ENCODE measurements around the gene ACYP2.
A peak's percentile ranks its signal among the peaks of the same experiment; 100 is the strongest.

Gene ACYP2

GRCh38 chr2:54149638-54150441, 34.4 kb downstream of the ACYP2 start:
- no peak for ATAC-seq (ENCODE audit: low read depth)
- DNase-seq (ENCODE audit: low spot score in 2 of 2): no peak
- no peak overlapping the region for H3K4me3 Mint-ChIP-seq

DNA sequence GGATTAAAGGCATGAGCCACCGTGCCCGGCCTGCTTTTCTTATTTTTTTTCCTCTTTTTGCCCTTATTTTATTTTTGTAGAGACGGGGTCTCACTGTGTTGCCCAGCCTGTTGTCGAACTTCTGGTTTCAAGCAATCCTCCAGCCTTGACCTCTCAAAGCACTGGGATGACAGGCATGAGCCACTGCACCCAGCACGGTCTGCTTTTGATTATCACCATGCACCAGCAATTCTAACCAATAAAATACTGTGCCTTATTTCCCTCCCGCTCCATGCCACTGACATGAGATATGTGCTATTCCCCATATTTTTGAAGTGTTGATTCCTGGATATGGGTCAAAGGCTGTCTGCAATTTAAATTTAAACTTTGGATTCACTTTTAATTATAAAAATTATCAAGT, 42.9 kb downstream of the ACYP2 start:
- no peak for ATAC-seq (ENCODE audit: low read depth)
- no peaks in the 10 kb centered on the region for H3K4me1 Mint-ChIP-seq
- H3K4me3 Mint-ChIP-seq: no peak overlapping the region
- H3K9me3 Mint-ChIP-seq: peaks cover 5% of the 10 kb centered on the region
- H3K36me3 Mint-ChIP-seq: peaks cover 36% of the 10 kb centered on the region
- H3K27me3 Mint-ChIP-seq: no peaks in the 10 kb centered on the region
- no peak overlapping the region for H3K27ac Mint-ChIP-seq
- no peak for DNase-seq (ENCODE audit: low spot score in 2 of 2)

More at GRCh38 chr2:54149638-54150441, 34.4 kb downstream of the ACYP2 start:
- Mint-ChIP-seq H3K4me1 (no peaks in the 10 kb centered on the region), H3K36me3 (peaks cover 26% of the 10 kb centered on the region), H3K27ac (no peak overlapping the region), H3K9me3 (no peaks in the 10 kb centered on the region), H3K27me3 (no peaks in the 10 kb centered on the region)

DNA sequence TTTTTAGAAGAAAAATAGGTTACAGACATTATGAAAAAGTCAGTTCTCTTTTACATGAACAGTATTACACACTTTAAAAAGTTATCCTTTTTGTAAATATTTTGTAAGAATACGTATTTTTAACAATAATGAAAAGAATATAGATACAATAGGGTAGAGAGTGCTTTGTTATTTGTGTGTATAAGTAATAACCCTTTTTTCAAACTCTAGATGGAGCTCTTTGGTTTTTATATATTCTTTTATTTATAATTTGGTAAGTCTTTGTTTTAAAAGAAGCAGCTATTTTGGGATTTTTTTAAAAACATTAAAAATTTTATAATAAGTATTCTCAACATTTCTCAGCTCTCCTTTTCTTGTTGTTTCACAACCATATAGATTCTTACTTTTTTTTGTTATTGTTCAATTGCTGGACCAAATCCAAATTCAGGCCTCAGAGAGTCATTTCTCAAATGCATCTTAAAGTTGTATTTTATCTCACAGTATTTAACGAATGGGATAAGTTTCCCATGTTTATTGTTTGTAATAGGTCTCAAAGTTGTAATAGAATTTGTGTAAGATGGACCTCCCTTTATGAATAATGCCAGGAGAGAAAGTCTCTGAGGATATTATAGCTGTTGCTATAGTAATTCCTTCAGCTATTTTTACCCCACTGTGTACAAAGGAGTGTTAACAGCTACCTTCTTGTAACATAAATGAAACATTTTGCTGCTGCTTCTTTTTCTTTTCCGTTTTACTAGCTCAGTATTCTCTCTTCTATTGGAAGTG, 46.4 kb downstream of the ACYP2 start:
- H3K27ac Mint-ChIP-seq: no peak overlapping the region
- DNase-seq (ENCODE audit: low spot score in 2 of 2): no peak

DNA sequence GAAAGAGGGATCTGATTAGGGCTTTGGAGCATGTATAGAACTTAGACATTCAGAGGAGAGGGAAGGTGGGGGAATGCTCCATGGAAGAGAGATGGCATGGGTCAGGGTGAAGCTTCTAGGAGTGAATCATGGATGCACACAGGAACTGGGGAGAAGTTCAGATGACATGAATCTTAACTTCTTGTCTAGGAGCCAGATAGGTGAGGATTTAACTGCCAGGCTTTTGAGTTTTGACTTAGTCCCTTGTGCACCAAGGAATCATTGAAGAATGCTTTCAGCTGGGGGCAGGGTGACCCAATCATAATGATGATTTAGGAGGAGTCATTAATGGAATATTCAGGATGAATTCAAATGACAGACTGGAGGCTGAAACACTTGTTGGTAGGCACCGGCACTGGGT, 48.7 kb downstream of the ACYP2 start:
- DNase-seq (ENCODE audit: low spot score in 2 of 2): no peak
- Mint-ChIP-seq H3K27me3 (no peaks in the 10 kb centered on the region), H3K36me3 (peaks cover 19% of the 10 kb centered on the region), H3K27ac (no peak overlapping the region), H3K4me3 (no peak overlapping the region), H3K4me1 (peaks cover 3% of the 10 kb centered on the region), H3K9me3 (no peaks in the 10 kb centered on the region)
- ATAC-seq (ENCODE audit: low read depth): no peak

More for the DNA sequence above, 46.4 kb downstream of the ACYP2 start:
- no peaks in the 10 kb centered on the region for H3K9me3 Mint-ChIP-seq
- H3K36me3 Mint-ChIP-seq: peaks cover 23% of the 10 kb centered on the region
- no peak overlapping the region for H3K4me3 Mint-ChIP-seq
- H3K4me1 Mint-ChIP-seq: peaks cover 3% of the 10 kb centered on the region
- no peaks in the 10 kb centered on the region for H3K27me3 Mint-ChIP-seq
- ATAC-seq (ENCODE audit: low read depth): no peak

DNA sequence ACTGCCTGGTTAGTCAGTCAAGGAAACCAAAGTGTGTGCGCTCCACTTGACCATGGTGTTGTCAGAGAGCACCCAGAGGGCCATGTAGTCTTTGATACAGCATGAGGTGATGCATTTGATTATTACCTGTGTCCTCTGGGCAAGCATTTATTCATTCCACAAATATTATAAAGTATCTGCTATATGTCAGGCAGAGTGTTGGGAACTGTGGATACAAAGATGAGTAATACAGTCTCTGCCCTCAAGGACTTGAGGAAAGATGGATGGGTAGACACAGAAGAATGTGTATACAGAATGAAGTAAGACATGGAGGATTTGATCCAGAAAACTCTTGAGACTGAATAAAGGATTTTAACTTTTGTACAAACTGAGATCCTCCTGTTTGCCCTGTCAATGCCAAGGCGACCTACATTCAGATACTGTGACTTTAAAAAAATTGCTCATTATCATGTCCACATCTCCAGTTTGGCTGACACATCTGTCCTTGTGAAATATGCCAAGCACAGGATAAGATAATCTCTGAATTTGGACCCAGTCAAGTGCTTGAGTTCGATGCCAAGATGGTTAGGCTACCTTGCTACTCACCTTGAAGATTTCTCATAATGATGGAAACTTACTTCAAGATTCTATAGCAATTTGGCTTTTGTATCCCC, 50.8 kb downstream of the ACYP2 start:
- Mint-ChIP-seq H3K27ac (no peak overlapping the region), H3K4me3 (no peak overlapping the region), H3K4me1 (peaks cover 3% of the 10 kb centered on the region), H3K9me3 (no peaks in the 10 kb centered on the region), H3K36me3 (peaks cover 15% of the 10 kb centered on the region), H3K27me3 (no peaks in the 10 kb centered on the region)
- ATAC-seq (ENCODE audit: low read depth) (no peak), DNase-seq (ENCODE audit: low spot score in 2 of 2) (no peak)

- no peaks in the 10 kb centered on the region for H3K9me3 Mint-ChIP-seq
- H3K4me3 Mint-ChIP-seq: no peak overlapping the region
- H3K4me1 Mint-ChIP-seq: peaks cover 2% of the 10 kb centered on the region
- peaks cover 15% of the 10 kb centered on the region for H3K36me3 Mint-ChIP-seq
- DNase-seq (ENCODE audit: low spot score in 2 of 2): no peak
- no peak for ATAC-seq (ENCODE audit: low read depth)
- H3K27me3 Mint-ChIP-seq: no peaks in the 10 kb centered on the region
- no peak overlapping the region for H3K27ac Mint-ChIP-seq
Observed at GRCh38 chr2:54176577-54176976, 61.2 kb downstream of the ACYP2 start.

DNA sequence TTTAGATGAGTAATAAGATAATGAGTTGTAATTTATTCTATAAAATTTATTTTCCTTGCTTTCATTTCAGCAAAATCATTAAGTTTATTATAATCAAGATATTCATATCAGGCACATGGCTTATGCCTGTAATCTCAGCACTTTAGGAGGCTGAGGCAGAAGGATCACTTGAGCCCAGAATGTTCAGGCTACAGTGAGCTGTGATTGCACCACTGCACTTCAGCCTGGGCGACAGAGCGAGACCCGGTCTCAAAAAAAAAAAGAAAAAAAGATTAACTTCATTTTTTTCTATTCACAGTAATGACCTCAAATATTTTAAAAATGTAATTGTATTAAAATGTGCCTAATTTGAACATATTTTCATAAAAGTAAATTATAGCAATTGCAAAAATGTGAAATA, 67.9 kb downstream of the ACYP2 start:
- Mint-ChIP-seq H3K4me3 (no peak overlapping the region), H3K27ac (no peak overlapping the region), H3K9me3 (no peaks in the 10 kb centered on the region), H3K4me1 (no peaks in the 10 kb centered on the region), H3K36me3 (peaks cover 11% of the 10 kb centered on the region), H3K27me3 (no peaks in the 10 kb centered on the region)
- ATAC-seq (ENCODE audit: low read depth) (no peak), DNase-seq (ENCODE audit: low spot score in 2 of 2) (no peak)

- no peak overlapping the region for H3K4me3 Mint-ChIP-seq
- no peaks in the 10 kb centered on the region for H3K27me3 Mint-ChIP-seq
- no peaks in the 10 kb centered on the region for H3K9me3 Mint-ChIP-seq
- ATAC-seq (ENCODE audit: low read depth) (no peak), DNase-seq (ENCODE audit: low spot score in 2 of 2) (no peak)
- no peaks in the 10 kb centered on the region for H3K4me1 Mint-ChIP-seq
- H3K36me3 Mint-ChIP-seq: peaks cover 13% of the 10 kb centered on the region
- H3K27ac Mint-ChIP-seq: no peak overlapping the region
Observed at GRCh38 chr2:54183972-54184371, 68.6 kb downstream of the ACYP2 start.

- Mint-ChIP-seq H3K27me3 (no peaks in the 10 kb centered on the region), H3K4me1 (peaks cover 7% of the 10 kb centered on the region), H3K9me3 (no peaks in the 10 kb centered on the region), H3K36me3 (peaks cover 17% of the 10 kb centered on the region), H3K27ac (no peak overlapping the region), H3K4me3 (no peak overlapping the region)
- DNase-seq (ENCODE audit: low spot score in 2 of 2) (no peak), ATAC-seq (ENCODE audit: low read depth) (no peak)
Observed at GRCh38 chr2:54185105-54185504, 69.7 kb downstream of the ACYP2 start.

DNA sequence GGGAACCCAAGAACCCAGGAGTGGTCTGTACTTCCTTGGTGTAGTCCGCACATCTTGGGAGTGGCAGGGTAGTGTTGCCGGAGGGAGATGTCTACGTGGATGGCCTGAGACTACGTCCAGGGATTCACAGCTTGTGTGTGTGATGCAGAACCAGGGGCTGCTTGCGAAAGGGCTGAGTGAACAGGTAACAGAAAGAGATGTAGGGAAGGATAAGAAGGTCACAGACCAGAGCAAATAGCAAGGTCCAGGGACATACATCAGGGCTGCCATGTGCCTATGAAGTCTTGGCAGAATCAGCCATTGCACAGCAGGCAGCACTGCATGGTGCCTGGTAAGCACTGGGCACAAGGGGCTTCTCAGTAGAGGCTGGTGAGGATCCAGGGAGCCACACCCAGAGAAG, 71.9 kb downstream of the ACYP2 start:
- Mint-ChIP-seq H3K9me3 (no peaks in the 10 kb centered on the region), H3K36me3 (peaks cover 17% of the 10 kb centered on the region), H3K4me3 (no peak overlapping the region), H3K27ac (peak overlapping the region; percentile 33), H3K4me1 (peaks cover 10% of the 10 kb centered on the region), H3K27me3 (no peaks in the 10 kb centered on the region)
- ATAC-seq (ENCODE audit: low read depth) (no peak), DNase-seq (ENCODE audit: low spot score in 2 of 2) (no peak)

GRCh38 chr2:54189539-54189938, 74.1 kb downstream of the ACYP2 start:
- DNase-seq (ENCODE audit: low spot score in 2 of 2): no peak
- Mint-ChIP-seq H3K27ac (no peak overlapping the region), H3K4me3 (no peak overlapping the region), H3K4me1 (peaks cover 10% of the 10 kb centered on the region), H3K36me3 (peaks cover 17% of the 10 kb centered on the region), H3K27me3 (no peaks in the 10 kb centered on the region), H3K9me3 (no peaks in the 10 kb centered on the region)
- ATAC-seq (ENCODE audit: low read depth): no peak

- no peaks in the 10 kb centered on the region for H3K27me3 Mint-ChIP-seq
Observed at GRCh38 chr2:54191361-54192135, 76.1 kb downstream of the ACYP2 start.

DNA sequence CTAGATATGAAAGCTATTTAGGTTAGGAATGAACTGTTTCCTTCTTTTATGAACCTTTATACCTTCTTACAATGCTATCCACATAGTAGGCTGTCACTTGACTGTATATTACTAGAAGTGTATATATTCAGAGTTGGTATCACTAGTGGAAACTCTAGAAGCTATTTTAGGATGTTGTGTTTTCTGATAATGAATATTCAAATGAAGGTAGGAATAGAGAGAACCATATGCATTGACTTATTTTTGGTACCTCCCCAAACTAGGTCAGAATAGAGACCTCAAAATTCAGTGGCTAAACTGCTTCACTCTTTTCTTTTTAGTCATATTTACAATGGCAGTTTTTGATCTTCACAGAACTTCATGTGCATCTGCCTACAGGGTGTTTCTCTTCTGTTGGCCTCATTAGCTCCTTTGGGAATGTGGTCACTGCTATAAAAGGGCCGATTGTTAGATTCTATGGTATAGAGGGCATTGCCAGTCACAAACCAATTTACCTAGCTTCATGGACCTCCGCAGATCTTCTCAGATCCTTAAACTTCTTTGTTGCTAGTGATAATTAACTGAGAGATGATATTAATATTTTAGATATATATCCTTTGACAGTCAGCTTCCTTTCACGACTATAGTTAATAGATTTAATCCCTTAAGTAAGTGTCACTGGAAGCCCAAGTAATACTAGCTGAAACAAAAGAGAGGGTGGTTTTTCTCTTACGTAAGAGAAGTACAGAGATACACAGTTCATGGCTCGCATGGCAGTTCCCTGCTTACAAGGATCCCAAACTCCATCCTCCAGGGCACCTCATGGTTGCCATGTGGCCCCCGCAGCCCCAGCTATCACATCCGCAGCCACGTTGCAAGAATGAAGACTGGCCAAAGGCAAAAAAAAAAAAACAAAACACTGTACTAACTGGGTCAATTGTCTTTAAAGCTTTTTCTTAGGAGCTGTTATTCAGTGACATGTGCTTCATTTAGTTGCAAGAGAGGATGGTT, 79.6 kb downstream of the ACYP2 start:
- no peak overlapping the region for H3K4me3 Mint-ChIP-seq
- no peaks in the 10 kb centered on the region for H3K9me3 Mint-ChIP-seq
- no peak overlapping the region for H3K27ac Mint-ChIP-seq
- ATAC-seq (ENCODE audit: low read depth): no peak
- peaks cover 4% of the 10 kb centered on the region for H3K36me3 Mint-ChIP-seq
- no peaks in the 10 kb centered on the region for H3K27me3 Mint-ChIP-seq
- no peak for DNase-seq (ENCODE audit: low spot score in 2 of 2)
- H3K4me1 Mint-ChIP-seq: peaks cover 6% of the 10 kb centered on the region

More at GRCh38 chr2:54191361-54192135, 76.1 kb downstream of the ACYP2 start:
- peaks cover 10% of the 10 kb centered on the region for H3K4me1 Mint-ChIP-seq
- H3K9me3 Mint-ChIP-seq: no peaks in the 10 kb centered on the region
- no peak for ATAC-seq (ENCODE audit: low read depth)
- H3K27ac Mint-ChIP-seq: peak overlapping the region; percentile 10
- peaks cover 15% of the 10 kb centered on the region for H3K36me3 Mint-ChIP-seq
- DNase-seq (ENCODE audit: low spot score in 2 of 2): no peak
- H3K4me3 Mint-ChIP-seq: no peak overlapping the region
